H9 (cell line): ENCODE data around the gene KRTAP12-4. TPM values are rescaled to one million over a fixed set of nuclear protein-coding genes. Genes with fewer than 3 reads are reported as not detected.

Experiments used
- DNase-seq: peaks from one replicate; pipeline ENCODE4 v3.0.0-alpha.2; 2017
- H2AFZ ChIP-seq: one replicate; pipeline ENCODE4 v1.6.1; 2013; ENCODE audit warnings: mild to moderate bottlenecking, low read length, control low read depth, moderate library complexity
- H2AK5ac ChIP-seq: 2 replicates; pipeline ENCODE4 v1.6.1; 2013; ENCODE audit warnings: low read length, control low read depth, mixed read lengths; ENCODE audit not compliant: insufficient read length
- H2BK120ac ChIP-seq: one replicate; pipeline ENCODE4 v1.6.1; 2013; ENCODE audit warnings: low read depth, mild to moderate bottlenecking, low read length, control low read depth, inconsistent platforms; ENCODE audit not compliant: poor library complexity, severe bottlenecking
- H2BK12ac ChIP-seq: 2 replicates; pipeline ENCODE4 v1.6.1; 2013; ENCODE audit warnings: low read length, control low read depth, mixed read lengths, low read depth; ENCODE audit not compliant: insufficient read length
- H2BK15ac ChIP-seq: 2 replicates; pipeline ENCODE4 v1.6.1; 2013; ENCODE audit warnings: low read depth, low read length, control low read depth
- H2BK20ac ChIP-seq: one replicate; pipeline ENCODE4 v1.6.1; 2013; ENCODE audit warnings: low read depth, mild to moderate bottlenecking, low read length, control low read depth, inconsistent platforms; ENCODE audit not compliant: poor library complexity, severe bottlenecking
- H2BK5ac ChIP-seq: 2 replicates; pipeline ENCODE4 v1.6.1; 2013; ENCODE audit warnings: low read length, control low read depth, mixed read lengths; ENCODE audit not compliant: insufficient read length
- H3K14ac ChIP-seq: 2 replicates; pipeline ENCODE4 v1.6.1; 2013; ENCODE audit warnings: low read length, control low read depth; ENCODE audit not compliant: insufficient read depth
- H3K18ac ChIP-seq: 2 replicates; pipeline ENCODE4 v1.6.1; 2013; ENCODE audit warnings: low read depth, mild to moderate bottlenecking, mixed read lengths, low read length, control low read depth; ENCODE audit not compliant: insufficient read length
- H3K23ac ChIP-seq: 2 replicates; pipeline ENCODE4 v1.6.1; 2013; ENCODE audit warnings: low read length, control low read depth, mixed read lengths, low read depth; ENCODE audit not compliant: insufficient read length
- H3K23me2 ChIP-seq: 2 replicates; pipeline ENCODE4 v1.6.1; 2013; ENCODE audit warnings: low read depth, mild to moderate bottlenecking, mixed read lengths, low read length, control low read depth; ENCODE audit not compliant: insufficient read length, poor library complexity, severe bottlenecking
- H3K27ac ChIP-seq: 2 replicates; pipeline ENCODE4 v1.5.1; 2013; ENCODE audit warnings: low read length, control low read depth, mixed read lengths, low read depth; ENCODE audit not compliant: insufficient read length
- H3K27me3 ChIP-seq: 2 replicates; pipeline ENCODE4 v1.6.1; 2013; ENCODE audit warnings: low read length, control low read depth, inconsistent platforms; ENCODE audit not compliant: insufficient read depth
- H3K4ac ChIP-seq: 2 replicates; pipeline ENCODE4 v1.6.1; 2013; ENCODE audit warnings: low read depth, mild to moderate bottlenecking, control low read depth, inconsistent platforms, low read length, moderate library complexity
- H3K4me1 ChIP-seq: 2 replicates; pipeline ENCODE4 v1.6.1; 2013; ENCODE audit warnings: low read length, control low read depth, inconsistent platforms; ENCODE audit not compliant: insufficient read depth
- H3K4me2 ChIP-seq: 2 replicates; pipeline ENCODE4 v1.6.1; 2013; ENCODE audit warnings: low read length, control low read depth, mixed read lengths; ENCODE audit not compliant: insufficient read length, insufficient read depth
- H3K56ac ChIP-seq: 2 replicates; pipeline ENCODE4 v1.6.1; 2013; ENCODE audit warnings: low read depth, mild to moderate bottlenecking, mixed read lengths, low read length, control low read depth; ENCODE audit not compliant: insufficient read length
- H3K79me1 ChIP-seq: 2 replicates; pipeline ENCODE4 v1.6.1; 2013; ENCODE audit warnings: low read depth, mild to moderate bottlenecking, moderate library complexity, low read length, control low read depth, inconsistent platforms; ENCODE audit not compliant: insufficient read depth, poor library complexity, severe bottlenecking
- H3K79me2 ChIP-seq: 2 replicates; pipeline ENCODE4 v1.6.1; 2013; ENCODE audit warnings: low read length, control low read depth, inconsistent platforms; ENCODE audit not compliant: insufficient read depth
- H3K9ac ChIP-seq: 2 replicates; pipeline ENCODE4 v1.6.1; 2013; ENCODE audit warnings: low read length, control low read depth, mixed read lengths; ENCODE audit not compliant: insufficient read length; ENCODE audit errors: extremely low read depth
- H3K9me3 ChIP-seq: one replicate; pipeline ENCODE4 v1.6.1; 2013; ENCODE audit warnings: low read depth, low read length, inconsistent platforms; ENCODE audit not compliant: control insufficient read depth
- H3T11ph ChIP-seq: one replicate; pipeline ENCODE4 v1.6.1; 2013; ENCODE audit warnings: mild to moderate bottlenecking, low read length, control low read depth, inconsistent platforms
- H4K20me1 ChIP-seq: one replicate; pipeline ENCODE4 v1.6.1; 2013; ENCODE audit not compliant: control insufficient read depth, insufficient read length, insufficient read depth
- H4K5ac ChIP-seq: 2 replicates; pipeline ENCODE4 v1.6.1; 2013; ENCODE audit warnings: low read depth, mild to moderate bottlenecking, mixed read lengths, low read length, control low read depth; ENCODE audit not compliant: insufficient read length
- H4K8ac ChIP-seq: replicated peaks from 2 replicates; pipeline ENCODE4 v1.6.1; 2013; ENCODE audit warnings: low read length, control low read depth, mixed read lengths, low read depth; ENCODE audit not compliant: insufficient read length
- H4K91ac ChIP-seq: 2 replicates; pipeline ENCODE4 v1.6.1; 2013; ENCODE audit warnings: low read depth, mild to moderate bottlenecking, moderate library complexity, mixed read lengths, low read length, control low read depth; ENCODE audit not compliant: insufficient read length
- H3K27ac Mint-ChIP-seq, 3 experiments: 2 replicates in 2 of 3; 3 replicates in 1 of 3; pipeline ENCODE4 v1.8.0; 2020 to 2021; ENCODE audit warnings: mixed read lengths in 3 of 3, mild to moderate bottlenecking in 1 of 3, moderate library complexity in 1 of 3
- H3K27me3 Mint-ChIP-seq: 2 replicates; pipeline ENCODE4 v1.8.0; 2021; ENCODE audit warnings: low read depth, mild to moderate bottlenecking, moderate library complexity, mixed read lengths
- H3K36me3 Mint-ChIP-seq, 3 experiments: 2 replicates in 2 of 3; 3 replicates in 1 of 3; pipeline ENCODE4 v1.8.0; 2020 to 2021; ENCODE audit warnings: low read depth in 3 of 3, mixed read lengths in 3 of 3; ENCODE audit not compliant: insufficient read depth in 1 of 3
- H3K4me1 Mint-ChIP-seq, 2 experiments: 2 replicates each; pipeline ENCODE4 v1.8.0; 2020; ENCODE audit warnings: mixed read lengths in 2 of 2
- H3K4me3 Mint-ChIP-seq, 2 experiments: 2 replicates in 1 of 2; 3 replicates in 1 of 2; pipeline ENCODE4 v1.8.0; 2020 to 2021; ENCODE audit warnings: mild to moderate bottlenecking in 2 of 2, mixed read lengths in 2 of 2, moderate library complexity in 1 of 2
- H3K9me3 Mint-ChIP-seq, 2 experiments: 2 replicates in 1 of 2; 3 replicates in 1 of 2; pipeline ENCODE4 v1.8.0; 2020; ENCODE audit warnings: mild to moderate bottlenecking in 2 of 2, mixed read lengths in 2 of 2, moderate library complexity in 1 of 2
- WGBS: extraction: QIAGEN DNeasy Blood & Tissue Kit; methylation state at CpG from one replicate; pipeline ENCODE4 v1.1.7; 2013; ENCODE audit warnings: missing lambda C conversion rate, low lambda C conversion rate, mixed read lengths; ENCODE audit not compliant: insufficient read length; ENCODE audit errors: extremely low coverage; 5-methylcytosine and 5-hydroxymethylcytosine counted together
- total RNA-seq: library from RNA; stranded (reverse); gene quantifications from 2 replicates; pipeline ENCODE4 v1.2.1, GENCODE V29; 2021
- TF ChIP-seq, protein P1 (sequence below): fragments of 200-600 bp; sonication (generic); conservative IDR thresholded peaks from 3 replicates; pipeline ENCODE4 v1.8.0; 2021; ENCODE audit warnings: antibody characterized with exemption, mild to moderate bottlenecking

The KRTAP12-4 gene
- total RNA-seq, 1 experiment from 2014 or later: not detected

- Histone ChIP-seq H2BK5ac (no peak overlapping the region), H3K79me1 (no peaks in the 10 kb centered on the region), H2AFZ (no peak overlapping the region), H2BK20ac (no peak overlapping the region), H4K91ac (no peak overlapping the region), H3K23ac (no peak overlapping the region), H3K9me3 (no peaks in the 10 kb centered on the region), H2BK15ac (no peak overlapping the region), H3K56ac (no peak overlapping the region), H3K4me1 (no peaks in the 10 kb centered on the region), H3K27ac (no peak overlapping the region), H4K8ac (no peak overlapping the region), H3K9ac (no peak overlapping the region), H2AK5ac (no peak overlapping the region), H3K23me2 (peaks cover 2% of the 10 kb centered on the region), H3K18ac (no peak overlapping the region), H2BK120ac (no peak overlapping the region), H4K20me1 (no peaks in the 10 kb centered on the region), H3K4me2 (no peak overlapping the region), H2BK12ac (no peak overlapping the region), H4K5ac (no peak overlapping the region), H3K4ac (no peak overlapping the region), H3T11ph (no peak overlapping the region), H3K27me3 (no peaks in the 10 kb centered on the region), H3K79me2 (no peaks in the 10 kb centered on the region), H3K14ac (no peak overlapping the region)
- no peak overlapping the region for H3K27ac Mint-ChIP-seq
- H3K27me3 Mint-ChIP-seq: peaks cover 22% of the 10 kb centered on the region
- TF ChIP-seq, protein P1, sequence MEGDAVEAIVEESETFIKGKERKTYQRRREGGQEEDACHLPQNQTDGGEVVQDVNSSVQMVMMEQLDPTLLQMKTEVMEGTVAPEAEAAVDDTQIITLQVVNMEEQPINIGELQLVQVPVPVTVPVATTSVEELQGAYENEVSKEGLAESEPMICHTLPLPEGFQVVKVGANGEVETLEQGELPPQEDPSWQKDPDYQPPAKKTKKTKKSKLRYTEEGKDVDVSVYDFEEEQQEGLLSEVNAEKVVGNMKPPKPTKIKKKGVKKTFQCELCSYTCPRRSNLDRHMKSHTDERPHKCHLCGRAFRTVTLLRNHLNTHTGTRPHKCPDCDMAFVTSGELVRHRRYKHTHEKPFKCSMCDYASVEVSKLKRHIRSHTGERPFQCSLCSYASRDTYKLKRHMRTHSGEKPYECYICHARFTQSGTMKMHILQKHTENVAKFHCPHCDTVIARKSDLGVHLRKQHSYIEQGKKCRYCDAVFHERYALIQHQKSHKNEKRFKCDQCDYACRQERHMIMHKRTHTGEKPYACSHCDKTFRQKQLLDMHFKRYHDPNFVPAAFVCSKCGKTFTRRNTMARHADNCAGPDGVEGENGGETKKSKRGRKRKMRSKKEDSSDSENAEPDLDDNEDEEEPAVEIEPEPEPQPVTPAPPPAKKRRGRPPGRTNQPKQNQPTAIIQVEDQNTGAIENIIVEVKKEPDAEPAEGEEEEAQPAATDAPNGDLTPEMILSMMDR: no peak
- H3K4me3 Mint-ChIP-seq: no peak overlapping the region
- H3K9me3 Mint-ChIP-seq: peaks cover 15 to 16% of the 10 kb centered on the region in 2 experiments; a peak in 4 of 5 replicates
- H3K36me3 Mint-ChIP-seq: peaks cover 4 to 15% (median 8%) of the 10 kb centered on the region in 3 experiments
- no CpG with 5 or more reads among the region's 14 CpGs for WGBS
- DNase-seq: no peak
- H3K4me1 Mint-ChIP-seq: peaks cover 0 to 10% of the 10 kb centered on the region in 2 experiments; a peak in 3 of 4 replicates
Observed at GRCh38 chr21:44653123-44653522, 1.3 kb downstream of the KRTAP12-4 start.
